IMR-90 (cell line): ENCODE data around the gene MDM2.

Experiments used
- BHLHE40 ChIP-seq: fragments of 150-350 bp; IDR thresholded peaks from 2 replicates; pipeline ENCODE4 v1.6.1; 2016; ENCODE audit warnings: mild to moderate bottlenecking, low read depth, low read length
- CHD1 ChIP-seq: IDR thresholded peaks from 2 replicates; pipeline ENCODE4 v1.6.1; 2012; ENCODE audit warnings: low read depth, low read length, improper control_type of control experiment
- POLR2A ChIP-seq: IDR thresholded peaks from 2 replicates; pipeline ENCODE4 v1.6.1; 2012; ENCODE audit warnings: mild to moderate bottlenecking, low read depth, low read length
- RFX5 ChIP-seq: IDR thresholded peaks from 2 replicates; pipeline ENCODE4 v1.8.0; 2012; ENCODE audit warnings: low read depth, mild to moderate bottlenecking, low read length, moderate library complexity
- SMC3 ChIP-seq: fragments of 150-350 bp; IDR thresholded peaks from 2 replicates; pipeline ENCODE4 v1.6.1; 2016; ENCODE audit warnings: low read depth, mild to moderate bottlenecking, antibody characterized with exemption, low read length, moderate library complexity
- TF ChIP-seq, protein P1 (sequence below): conservative IDR thresholded peaks from 2 replicates; pipeline ENCODE4 v1.5.1; 2012; ENCODE audit warnings: mild to moderate bottlenecking, low read depth, low read length, improper control_type of control experiment

DNA sequence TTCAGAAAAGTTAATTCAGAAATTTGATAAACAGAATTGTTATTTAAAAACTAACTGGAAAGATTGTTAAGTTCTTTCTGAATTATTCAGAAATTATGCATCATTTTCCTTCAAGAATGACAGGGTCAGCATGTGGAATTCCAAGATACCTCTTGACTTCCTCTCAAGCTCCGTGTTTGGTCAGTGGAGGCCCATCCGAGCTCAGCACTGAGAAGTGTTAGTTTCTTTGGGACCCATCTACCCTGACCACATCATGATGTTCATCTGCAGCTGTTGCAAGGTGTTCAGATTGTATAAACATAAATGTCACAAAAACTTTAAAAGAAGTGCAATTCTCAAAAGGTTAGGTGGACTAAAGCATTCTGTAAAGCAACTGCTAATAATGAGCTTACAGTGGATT, 33.7 kb downstream of the MDM2 start:
- no peak for TF ChIP-seq BHLHE40
- TF ChIP-seq, protein P1, sequence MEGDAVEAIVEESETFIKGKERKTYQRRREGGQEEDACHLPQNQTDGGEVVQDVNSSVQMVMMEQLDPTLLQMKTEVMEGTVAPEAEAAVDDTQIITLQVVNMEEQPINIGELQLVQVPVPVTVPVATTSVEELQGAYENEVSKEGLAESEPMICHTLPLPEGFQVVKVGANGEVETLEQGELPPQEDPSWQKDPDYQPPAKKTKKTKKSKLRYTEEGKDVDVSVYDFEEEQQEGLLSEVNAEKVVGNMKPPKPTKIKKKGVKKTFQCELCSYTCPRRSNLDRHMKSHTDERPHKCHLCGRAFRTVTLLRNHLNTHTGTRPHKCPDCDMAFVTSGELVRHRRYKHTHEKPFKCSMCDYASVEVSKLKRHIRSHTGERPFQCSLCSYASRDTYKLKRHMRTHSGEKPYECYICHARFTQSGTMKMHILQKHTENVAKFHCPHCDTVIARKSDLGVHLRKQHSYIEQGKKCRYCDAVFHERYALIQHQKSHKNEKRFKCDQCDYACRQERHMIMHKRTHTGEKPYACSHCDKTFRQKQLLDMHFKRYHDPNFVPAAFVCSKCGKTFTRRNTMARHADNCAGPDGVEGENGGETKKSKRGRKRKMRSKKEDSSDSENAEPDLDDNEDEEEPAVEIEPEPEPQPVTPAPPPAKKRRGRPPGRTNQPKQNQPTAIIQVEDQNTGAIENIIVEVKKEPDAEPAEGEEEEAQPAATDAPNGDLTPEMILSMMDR = no peak
- TF ChIP-seq SMC3 = no peak
- no peak for TF ChIP-seq POLR2A
- TF ChIP-seq RFX5 = no peak
- no peak for TF ChIP-seq CHD1
